ENCODE measurements around the gene SCN1B.
A peak's percentile ranks its signal among the peaks of the same experiment; 100 is the strongest.

Gene SCN1B

GRCh38 chr19:35041548-35042055 lies 11.3 kb downstream of the SCN1B start, which contains the start of gene HPN:
Gene HPN (plus strand): TSS chr19:35041721. CDS start chr19:35042507, 786 bp downstream.
- Histone ChIP-seq H3K9me3 (ENCODE audit: control insufficient read depth, insufficient read depth, low read depth, low read length) (no peaks in the 10 kb centered on the region), H3K4me1 (ENCODE audit: control insufficient read depth, insufficient read depth, low read length) (no peaks in the 10 kb centered on the region), H3K27ac (ENCODE audit: extremely low read depth, low read depth, low read length) (no peak within 1 kb of the TSS), H3K36me3 (ENCODE audit: control insufficient read depth in 2 of 2, insufficient read depth in 1 of 2, low read length in 2 of 2) (no peaks in the 10 kb centered on the region; a peak in 1 of 3 replicates), H3K4me3 (ENCODE audit: low read depth, low read length) (no peak within 1 kb of the TSS)
- TF ChIP-seq GLIS2 (tag by site-specific recombination; IDR thresholded peaks at IDR 0.05) (no peak), ZNF404 (tag by site-specific recombination; IDR thresholded peaks at IDR 0.05) (no peak), ZNF521 (tag by site-specific recombination; IDR thresholded peaks at IDR 0.05) (no peak), ELK4 (IDR thresholded peaks at IDR 0.05; ENCODE audit: borderline replicate concordance, low read depth, low read length) (no peak), SETDB1 (IDR thresholded peaks at IDR 0.05; ENCODE audit: insufficient read length, low read length) (no peak), SP2 (tag by site-specific recombination; IDR thresholded peaks at IDR 0.05) (0 out of 2 replicates have a peak, but pooled peaks have one; percentile 30), ZNF138 (tag by site-specific recombination; IDR thresholded peaks at IDR 0.05; ENCODE audit: borderline replicate concordance) (no peak), ZNF214 (tag by site-specific recombination; IDR thresholded peaks at IDR 0.05; ENCODE audit: borderline replicate concordance) (no peak), KLF9 (tag by site-specific recombination; IDR thresholded peaks at IDR 0.05; ENCODE audit: low read depth) (no peak), WT1 (tag by site-specific recombination; IDR thresholded peaks at IDR 0.05) (no peak), KLF8 (tag by site-specific recombination; IDR thresholded peaks at IDR 0.05) (0 out of 2 replicates have a peak, but pooled peaks have one; percentile 6), ZNF670 (tag by site-specific recombination; IDR thresholded peaks at IDR 0.05; ENCODE audit: low read depth) (no peak), SCRT1 (tag by site-specific recombination; IDR thresholded peaks at IDR 0.05; ENCODE audit: borderline replicate concordance) (no peak), SP3 (tag by site-specific recombination; IDR thresholded peaks at IDR 0.05) (peak; percentile 31), RBAK (tag by site-specific recombination; IDR thresholded peaks at IDR 0.05) (no peak)
- TF ChIP-seq, protein P1, sequence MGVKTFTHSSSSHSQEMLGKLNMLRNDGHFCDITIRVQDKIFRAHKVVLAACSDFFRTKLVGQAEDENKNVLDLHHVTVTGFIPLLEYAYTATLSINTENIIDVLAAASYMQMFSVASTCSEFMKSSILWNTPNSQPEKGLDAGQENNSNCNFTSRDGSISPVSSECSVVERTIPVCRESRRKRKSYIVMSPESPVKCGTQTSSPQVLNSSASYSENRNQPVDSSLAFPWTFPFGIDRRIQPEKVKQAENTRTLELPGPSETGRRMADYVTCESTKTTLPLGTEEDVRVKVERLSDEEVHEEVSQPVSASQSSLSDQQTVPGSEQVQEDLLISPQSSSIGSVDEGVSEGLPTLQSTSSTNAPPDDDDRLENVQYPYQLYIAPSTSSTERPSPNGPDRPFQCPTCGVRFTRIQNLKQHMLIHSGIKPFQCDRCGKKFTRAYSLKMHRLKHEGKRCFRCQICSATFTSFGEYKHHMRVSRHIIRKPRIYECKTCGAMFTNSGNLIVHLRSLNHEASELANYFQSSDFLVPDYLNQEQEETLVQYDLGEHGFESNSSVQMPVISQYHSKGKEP (tag by site-specific recombination; IDR thresholded peaks at IDR 0.05), result no peak
- TF ChIP-seq, protein P2, sequence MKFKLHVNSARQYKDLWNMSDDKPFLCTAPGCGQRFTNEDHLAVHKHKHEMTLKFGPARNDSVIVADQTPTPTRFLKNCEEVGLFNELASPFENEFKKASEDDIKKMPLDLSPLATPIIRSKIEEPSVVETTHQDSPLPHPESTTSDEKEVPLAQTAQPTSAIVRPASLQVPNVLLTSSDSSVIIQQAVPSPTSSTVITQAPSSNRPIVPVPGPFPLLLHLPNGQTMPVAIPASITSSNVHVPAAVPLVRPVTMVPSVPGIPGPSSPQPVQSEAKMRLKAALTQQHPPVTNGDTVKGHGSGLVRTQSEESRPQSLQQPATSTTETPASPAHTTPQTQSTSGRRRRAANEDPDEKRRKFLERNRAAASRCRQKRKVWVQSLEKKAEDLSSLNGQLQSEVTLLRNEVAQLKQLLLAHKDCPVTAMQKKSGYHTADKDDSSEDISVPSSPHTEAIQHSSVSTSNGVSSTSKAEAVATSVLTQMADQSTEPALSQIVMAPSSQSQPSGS (tag by site-specific recombination; IDR thresholded peaks at IDR 0.05; ENCODE audit: low read depth), result no peak
- TF ChIP-seq, protein P3, sequence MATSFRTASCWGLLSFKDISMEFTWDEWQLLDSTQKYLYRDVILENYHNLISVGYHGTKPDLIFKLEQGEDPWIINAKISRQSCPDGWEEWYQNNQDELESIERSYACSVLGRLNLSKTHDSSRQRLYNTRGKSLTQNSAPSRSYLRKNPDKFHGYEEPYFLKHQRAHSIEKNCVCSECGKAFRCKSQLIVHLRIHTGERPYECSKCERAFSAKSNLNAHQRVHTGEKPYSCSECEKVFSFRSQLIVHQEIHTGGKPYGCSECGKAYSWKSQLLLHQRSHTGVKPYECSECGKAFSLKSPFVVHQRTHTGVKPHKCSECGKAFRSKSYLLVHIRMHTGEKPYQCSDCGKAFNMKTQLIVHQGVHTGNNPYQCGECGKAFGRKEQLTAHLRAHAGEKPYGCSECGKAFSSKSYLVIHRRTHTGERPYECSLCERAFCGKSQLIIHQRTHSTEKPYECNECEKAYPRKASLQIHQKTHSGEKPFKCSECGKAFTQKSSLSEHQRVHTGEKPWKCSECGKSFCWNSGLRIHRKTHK (tag by site-specific recombination; IDR thresholded peaks at IDR 0.05), result no peak
- CTCF ChIA-PET, result interaction anchor here (7.3 to 8.7 kb wide), 2 partner anchors 14 to 95 kb away, joined by 74 to 193 read pairs; partner anchors contain the start of genes FXYD1 and LGI4
- POLR2A ChIA-PET, result no interaction called here

- POLR2A ChIA-PET, result no interaction called here
- H3K27ac ChIP-seq (ENCODE audit: extremely low read depth, low read depth, low read length), result no peak overlapping the region
- no peaks in the 10 kb centered on the region for H3K4me1 ChIP-seq (ENCODE audit: control insufficient read depth, insufficient read depth, low read length)
- no peak overlapping the region for H3K4me3 ChIP-seq (ENCODE audit: low read depth, low read length)
- H3K9me3 ChIP-seq (ENCODE audit: control insufficient read depth, insufficient read depth, low read depth, low read length), result no peaks in the 10 kb centered on the region
- no peaks in the 10 kb centered on the region for H3K36me3 ChIP-seq (ENCODE audit: control insufficient read depth in 2 of 2, insufficient read depth in 1 of 2, low read length in 2 of 2)
- CTCF ChIA-PET, result interaction anchor here (0.6 to 8.7 kb wide), 5 partner anchors 14 to 691 kb away, joined by 3 to 193 read pairs (median 60); partner anchors contain the start of genes FXYD1, FXYD7 and LGI4
- TF ChIP-seq ZBTB10 (tag by site-specific recombination; IDR thresholded peaks at IDR 0.05), result peak; percentile 17
- no peak for TF ChIP-seq ZEB2 (tag by site-specific recombination; IDR thresholded peaks at IDR 0.05)
- no peak for TF ChIP-seq ZNF18 (tag by site-specific recombination; IDR thresholded peaks at IDR 0.05)
- TF ChIP-seq ZBTB1 (tag by site-specific recombination; IDR thresholded peaks at IDR 0.05), result no peak
- TF ChIP-seq ZNF175 (tag by site-specific recombination; IDR thresholded peaks at IDR 0.05), result no peak
- TF ChIP-seq ZFP37 (tag by site-specific recombination; IDR thresholded peaks at IDR 0.05), result no peak
- TF ChIP-seq HOXD13 (CRISPR knock-in tag; IDR thresholded peaks at IDR 0.05; ENCODE audit: borderline replicate concordance), result no peak
Observed at GRCh38 chr19:35042056-35042730, 11.9 kb downstream of the SCN1B start.

Data from HEK293 (cell line).